ENCODE data around the gene CHCHD3. TPM values are rescaled to one million over a fixed set of nuclear protein-coding genes. Genes with fewer than 3 reads are reported as not detected.

Gene CHCHD3
- total RNA-seq, 1 experiment from 2014 or later, result 102 TPM

GRCh38 chr7:132757783-132758182, 324.1 kb downstream of the CHCHD3 start:
- Histone ChIP-seq H3K4me3 (ENCODE audit: low read depth, low read length) (no peak overlapping the region), H3K36me3 (ENCODE audit: control insufficient read depth, insufficient read depth, low read length) (no peaks in the 10 kb centered on the region), H3K4me1 (no peaks in the 10 kb centered on the region), H3K27me3 (replicated peaks; ENCODE audit: control insufficient read depth, insufficient read depth, low read length) (no peaks in the 10 kb centered on the region), H3K9me3 (no peaks in the 10 kb centered on the region)
- no TSS peak for BruUV-seq (replicated peaks)
- Mint-ChIP-seq H3K27me3 (ENCODE audit: insufficient read depth, unreplicated experiment) (peaks cover 4% of the 10 kb centered on the region), H3K9me3 (ENCODE audit: unreplicated experiment) (no peaks in the 10 kb centered on the region), H3K36me3 (ENCODE audit: insufficient read depth, unreplicated experiment) (no peaks in the 10 kb centered on the region), H3K4me1 (ENCODE audit: low read depth, unreplicated experiment) (no peaks in the 10 kb centered on the region), H3K4me3 (ENCODE audit: unreplicated experiment) (no peak overlapping the region), H3K27ac (ENCODE audit: unreplicated experiment) (no peak overlapping the region)
- intact Hi-C loops (cut with micrococcal nuclease; ENCODE audit: unreplicated experiment), result no loop called here
- ChIA-PET POLR2A (no interaction called here), CTCF (no interaction called here)
- no peak for TF ChIP-seq CTCF (IDR thresholded peaks at IDR 0.05; ENCODE audit: insufficient read depth in 1 of 2, low read depth in 1 of 2, low read length in 1 of 2, severe bottlenecking in 1 of 2, unreplicated experiment in 1 of 2)
- no peak for DNase-seq

- no peaks in the 10 kb centered on the region for H3K36me3 ChIP-seq (ENCODE audit: control insufficient read depth, insufficient read depth, low read length)
- H3K4me1 ChIP-seq, result no peaks in the 10 kb centered on the region
- POLR2A ChIA-PET, result no interaction called here
- Mint-ChIP-seq H3K4me3 (ENCODE audit: unreplicated experiment) (no peak overlapping the region), H3K9me3 (ENCODE audit: unreplicated experiment) (no peaks in the 10 kb centered on the region), H3K27ac (ENCODE audit: unreplicated experiment) (no peak overlapping the region), H3K36me3 (ENCODE audit: insufficient read depth, unreplicated experiment) (no peaks in the 10 kb centered on the region), H3K27me3 (ENCODE audit: insufficient read depth, unreplicated experiment) (peaks cover 4% of the 10 kb centered on the region), H3K4me1 (ENCODE audit: low read depth, unreplicated experiment) (no peaks in the 10 kb centered on the region)
- H3K9me3 ChIP-seq, result no peaks in the 10 kb centered on the region
- intact Hi-C loops (cut with micrococcal nuclease; ENCODE audit: unreplicated experiment), result no loop called here
- no peak for TF ChIP-seq CTCF (IDR thresholded peaks at IDR 0.05; ENCODE audit: insufficient read depth in 1 of 2, low read depth in 1 of 2, low read length in 1 of 2, severe bottlenecking in 1 of 2, unreplicated experiment in 1 of 2)
- CTCF ChIA-PET, result no interaction called here
- no peaks in the 10 kb centered on the region for H3K27me3 ChIP-seq (replicated peaks; ENCODE audit: control insufficient read depth, insufficient read depth, low read length)
- BruUV-seq (replicated peaks), result no TSS peak
- DNase-seq, result no peak
- H3K4me3 ChIP-seq (ENCODE audit: low read depth, low read length), result no peak overlapping the region
Measured at GRCh38 chr7:132756484-132756990, 325.4 kb downstream of the CHCHD3 start.

GRCh38 chr7:132755538-132756483, 326.1 kb downstream of the CHCHD3 start:
- Mint-ChIP-seq H3K36me3 (ENCODE audit: insufficient read depth, unreplicated experiment) (no peaks in the 10 kb centered on the region), H3K9me3 (ENCODE audit: unreplicated experiment) (no peaks in the 10 kb centered on the region), H3K4me3 (ENCODE audit: unreplicated experiment) (no peak overlapping the region), H3K27ac (ENCODE audit: unreplicated experiment) (no peak overlapping the region), H3K27me3 (ENCODE audit: insufficient read depth, unreplicated experiment) (peaks cover 5% of the 10 kb centered on the region), H3K4me1 (ENCODE audit: low read depth, unreplicated experiment) (no peaks in the 10 kb centered on the region)
- H3K4me1 ChIP-seq, result no peaks in the 10 kb centered on the region
- no peak for TF ChIP-seq CTCF (IDR thresholded peaks at IDR 0.05; ENCODE audit: insufficient read depth in 1 of 2, low read depth in 1 of 2, low read length in 1 of 2, severe bottlenecking in 1 of 2, unreplicated experiment in 1 of 2)
- H3K36me3 ChIP-seq (ENCODE audit: control insufficient read depth, insufficient read depth, low read length), result no peaks in the 10 kb centered on the region
- intact Hi-C loops (cut with micrococcal nuclease; ENCODE audit: unreplicated experiment), result no loop called here
- no peak overlapping the region for H3K4me3 ChIP-seq (ENCODE audit: low read depth, low read length)
- BruUV-seq (replicated peaks), result no TSS peak
- CTCF ChIA-PET, result no interaction called here
- no peak for DNase-seq
- POLR2A ChIA-PET, result no interaction called here
- H3K9me3 ChIP-seq, result no peaks in the 10 kb centered on the region
- H3K27me3 ChIP-seq (replicated peaks; ENCODE audit: control insufficient read depth, insufficient read depth, low read length), result 0 out of 2 replicates have a peak, but pooled peaks cover 1% of the 10 kb centered on the region
